Measurements from ENCODE around the gene DNAJC13.

DNA sequence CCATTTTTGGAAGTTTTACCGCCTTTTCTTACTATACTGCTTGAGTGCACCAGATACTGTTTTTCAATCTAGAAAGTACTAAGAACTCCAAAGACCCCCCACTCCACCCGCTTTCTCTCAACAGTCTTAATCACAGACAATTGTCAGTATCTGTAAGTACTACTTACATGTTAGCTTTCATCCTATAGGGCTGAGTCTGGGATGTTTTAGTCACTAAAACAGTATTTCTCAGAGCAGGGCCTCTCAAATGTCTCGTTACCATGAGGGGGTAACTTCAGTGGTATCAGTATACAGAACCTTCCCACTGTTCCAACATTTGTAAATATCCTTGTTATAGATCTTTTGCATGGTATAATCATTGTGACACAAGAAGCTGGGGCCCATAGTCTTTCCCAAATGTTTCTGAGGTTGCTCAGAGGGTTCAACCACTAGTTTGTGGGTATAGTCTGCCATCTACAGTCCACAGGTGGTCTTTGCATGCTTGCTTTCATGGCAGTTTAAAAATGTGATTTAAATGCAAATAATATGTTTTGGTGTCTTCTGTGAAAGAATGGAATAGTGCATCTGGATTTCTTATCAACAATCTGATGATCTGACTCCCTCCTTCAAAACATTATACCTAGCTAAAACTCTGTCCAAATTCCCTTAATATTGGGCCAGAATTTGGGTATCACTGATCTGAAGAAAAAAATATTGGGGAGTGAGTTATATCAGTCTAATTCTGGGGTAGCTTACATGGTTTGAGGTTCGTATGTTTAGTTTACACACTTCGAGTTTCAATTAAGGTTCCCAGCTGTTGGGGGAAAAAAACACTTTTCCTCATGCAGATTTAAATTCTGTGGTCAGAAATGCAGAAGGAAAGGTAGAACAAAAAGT, 18.0 kb upstream of the DNAJC13 start:
- TF ChIP-seq POLR2AphosphoS5 (IDR thresholded peaks at IDR 0.05; ENCODE audit: borderline replicate concordance, low read depth, low read length) (no peak), EZH2 (IDR thresholded peaks at IDR 0.05) (no peak)
